H1 (cell line): Measurements from ENCODE around the gene SLC15A3. TPM values are rescaled to one million over a fixed set of nuclear protein-coding genes. Genes with fewer than 3 reads are reported as not detected.

Source experiments
- ATF2 ChIP-seq: IDR thresholded peaks from 2 replicates; pipeline ENCODE4 v1.6.1; 2012; ENCODE audit warnings: low read length, inconsistent platforms
- ATF3 ChIP-seq: IDR thresholded peaks from 2 replicates; pipeline ENCODE4 v1.6.1; 2011; ENCODE audit warnings: low read depth, mild to moderate bottlenecking, low read length; ENCODE audit not compliant: insufficient read depth
- BACH1 ChIP-seq: IDR thresholded peaks from 2 replicates; pipeline ENCODE4 v1.6.1; 2012; ENCODE audit warnings: low read length, improper control_type of control experiment
- BRCA1 ChIP-seq: IDR thresholded peaks from 2 replicates; pipeline ENCODE4 v1.6.1; 2012; ENCODE audit warnings: low read depth, low read length, improper control_type of control experiment
- CBX8 ChIP-seq: fragments of 300-800, 300-1000 bp; sonication (generic); IDR thresholded peaks from 2 replicates; pipeline ENCODE4 v1.7.1; 2016; ENCODE audit warnings: low read depth, low read length, borderline replicate concordance
- CHD1 ChIP-seq: IDR thresholded peaks from 2 replicates; pipeline ENCODE4 v1.6.1; 2012; ENCODE audit warnings: low read depth, low read length, improper control_type of control experiment
- CREB1 ChIP-seq: IDR thresholded peaks from 2 replicates; pipeline ENCODE4 v1.6.1; 2012; ENCODE audit warnings: inconsistent platforms
- EZH2 ChIP-seq: fragments of 200-600 bp; sonication (generic); IDR thresholded peaks from 2 replicates; pipeline ENCODE4 v1.7.1; 2012; ENCODE audit warnings: low read depth, mild to moderate bottlenecking, moderate library complexity, low read length, inconsistent platforms; ENCODE audit not compliant: severe bottlenecking
- GABPA ChIP-seq: IDR thresholded peaks from 2 replicates; pipeline ENCODE4 v1.6.1; 2011; ENCODE audit warnings: mild to moderate bottlenecking, low read length, moderate library complexity, borderline replicate concordance; ENCODE audit not compliant: insufficient read depth
- HDAC2 ChIP-seq, 2 experiments: fragments of 300-600 bp in 1 of 2; sonication (generic) in 1 of 2; IDR thresholded peaks; 2 replicates each; pipeline ENCODE4 v1.6.1; 2011 to 2012; ENCODE audit warnings: low read depth in 2 of 2, low read length in 2 of 2, mild to moderate bottlenecking in 2 of 2, moderate library complexity in 2 of 2, borderline replicate concordance in 1 of 2, inconsistent platforms in 1 of 2
- HDAC6 ChIP-seq: IDR thresholded peaks from one replicate; pipeline ENCODE4 v1.7.1; 2012; ENCODE audit warnings: low read depth, mild to moderate bottlenecking, inconsistent platforms, low read length, moderate library complexity
- JUN ChIP-seq: IDR thresholded peaks from 2 replicates; pipeline ENCODE4 v1.6.1; 2011; ENCODE audit warnings: low read depth, mild to moderate bottlenecking, improper control_type of control experiment, low read length
- KDM4A ChIP-seq: IDR thresholded peaks from one replicate; pipeline ENCODE4 v1.7.1; 2012; ENCODE audit warnings: low read depth, mild to moderate bottlenecking, moderate library complexity, low read length, inconsistent platforms; ENCODE audit not compliant: severe bottlenecking
- NANOG ChIP-seq: IDR thresholded peaks from 2 replicates; pipeline ENCODE4 v1.6.1; 2011; ENCODE audit warnings: low read length, low read depth, mild to moderate bottlenecking, inconsistent platforms; ENCODE audit not compliant: insufficient read depth, poor library complexity, severe bottlenecking
- POLR2A ChIP-seq, 2 experiments: IDR thresholded peaks; 1 replicate in 1 of 2; 2 replicates in 1 of 2; pipeline ENCODE4 v1.6.1; 2011; ENCODE audit warnings: low read depth in 2 of 2, low read length in 2 of 2, mild to moderate bottlenecking in 2 of 2; ENCODE audit errors: control extremely low read depth in 1 of 2
- POLR2AphosphoS5 ChIP-seq: IDR thresholded peaks from 2 replicates; pipeline ENCODE4 v1.6.1; 2011; ENCODE audit warnings: low read depth, low read length
- RBBP5 ChIP-seq: IDR thresholded peaks from 2 replicates; pipeline ENCODE4 v1.7.1; 2012; ENCODE audit warnings: low read depth, mild to moderate bottlenecking, inconsistent platforms, low read length, moderate library complexity, borderline replicate concordance
- RXRA ChIP-seq: IDR thresholded peaks from 2 replicates; pipeline ENCODE4 v1.6.1; 2011; ENCODE audit warnings: low read depth, mild to moderate bottlenecking, low read length, moderate library complexity; ENCODE audit not compliant: insufficient read depth
- SIRT6 ChIP-seq: IDR thresholded peaks from one replicate; pipeline ENCODE4 v1.7.1; 2012; ENCODE audit warnings: low read length, inconsistent platforms
- SP1 ChIP-seq: IDR thresholded peaks from 2 replicates; pipeline ENCODE4 v1.6.1; 2011; ENCODE audit warnings: low read depth, low read length
- SP4 ChIP-seq: IDR thresholded peaks from 2 replicates; pipeline ENCODE4 v1.6.1; 2012; ENCODE audit warnings: low read length, inconsistent platforms
- SRF ChIP-seq: IDR thresholded peaks from 2 replicates; pipeline ENCODE4 v1.6.1; 2011; ENCODE audit warnings: mild to moderate bottlenecking, low read depth, low read length, moderate library complexity
- TAF1 ChIP-seq: IDR thresholded peaks from 2 replicates; pipeline ENCODE4 v1.6.1; 2011; ENCODE audit warnings: mild to moderate bottlenecking, low read depth, low read length
- TBP ChIP-seq: IDR thresholded peaks from 2 replicates; pipeline ENCODE4 v1.6.1; 2011; ENCODE audit warnings: low read depth, low read length, improper control_type of control experiment
- polyA plus RNA-seq, 7 experiments: library from polyadenylated mRNA; depleted of rRNA in 3 of 7; stranded (reverse) in 5 of 7; unstranded in 2 of 7; fragments of >200 nt in 5 of 7; fragments of 200-250 nt in 2 of 7; gene quantifications; 1 replicate in 5 of 7; 2 replicates in 1 of 7; 4 replicates in 1 of 7; pipeline versions ENCODE4 v1.2.1 to v1.2.3, GENCODE V29; 2011 to 2013; ENCODE audit warnings: missing spikeins in 2 of 7, mixed read lengths in 2 of 7
- total RNA-seq: library from RNA; stranded (reverse); fragmentation: NEBNext Ultra II Directional; extraction: Animal tissue kit (Norgen Biotek cat#: 25700); gene quantifications from 2 replicates; pipeline ENCODE4 v1.2.1, GENCODE V29; 2021

SLC15A3 gene
- total and polyA plus RNA-seq, 2 of the 8 experiments (the other 6 are each of a cell fraction or from before 2014, with no cell fraction given), result 25.8 to 31.0 TPM

GRCh38 chr11:60915248-60915914 lies 36.6 kb downstream of the SLC15A3 start (continued):
- TF ChIP-seq HDAC6 (no peak), KDM4A (no peak), POLR2AphosphoS5 (no peak), GABPA (no peak), HDAC2 (IDR thresholded peaks at IDR 0.05; ENCODE audit: borderline replicate concordance in 1 of 2, low read depth in 2 of 2, low read length in 2 of 2) (no peak), SP4 (no peak), ATF2 (no peak), RXRA (no peak), RBBP5 (no peak), BACH1 (no peak), SP1 (no peak), CHD1 (no peak), JUN (no peak), TBP (peak; percentile 49; the same call in 1 of the 2 replicates), TAF1 (peak; percentile 47; the same call in 1 of the 2 replicates), SIRT6 (no peak), SRF (no peak), EZH2 (no peak), POLR2A (IDR thresholded peaks at IDR 0.05; ENCODE audit: control extremely low read depth in 1 of 2, low read depth in 2 of 2, low read length in 2 of 2) (peak in 1 of 2 experiments; percentile 46; a peak in 1 of 3 replicates), CBX8 (no peak), CREB1 (no peak), NANOG (no peak), BRCA1 (no peak), ATF3 (no peak)
